Stimulated activated CD8-positive, alpha-beta memory T cell treated with anti-CD3 and anti-CD28 coated beads, Interleukin-7, amount 100 ng/mL, for 4 hours (primary cell): ENCODE results near the gene MAPK8.

Experiments used
- DNase-seq, 2 donors: peaks; one replicate each; pipeline ENCODE4 v3.0.0-alpha.2; 2020; ENCODE audit warnings: low read depth in 2 of 2

MAPK8 gene

DNA sequence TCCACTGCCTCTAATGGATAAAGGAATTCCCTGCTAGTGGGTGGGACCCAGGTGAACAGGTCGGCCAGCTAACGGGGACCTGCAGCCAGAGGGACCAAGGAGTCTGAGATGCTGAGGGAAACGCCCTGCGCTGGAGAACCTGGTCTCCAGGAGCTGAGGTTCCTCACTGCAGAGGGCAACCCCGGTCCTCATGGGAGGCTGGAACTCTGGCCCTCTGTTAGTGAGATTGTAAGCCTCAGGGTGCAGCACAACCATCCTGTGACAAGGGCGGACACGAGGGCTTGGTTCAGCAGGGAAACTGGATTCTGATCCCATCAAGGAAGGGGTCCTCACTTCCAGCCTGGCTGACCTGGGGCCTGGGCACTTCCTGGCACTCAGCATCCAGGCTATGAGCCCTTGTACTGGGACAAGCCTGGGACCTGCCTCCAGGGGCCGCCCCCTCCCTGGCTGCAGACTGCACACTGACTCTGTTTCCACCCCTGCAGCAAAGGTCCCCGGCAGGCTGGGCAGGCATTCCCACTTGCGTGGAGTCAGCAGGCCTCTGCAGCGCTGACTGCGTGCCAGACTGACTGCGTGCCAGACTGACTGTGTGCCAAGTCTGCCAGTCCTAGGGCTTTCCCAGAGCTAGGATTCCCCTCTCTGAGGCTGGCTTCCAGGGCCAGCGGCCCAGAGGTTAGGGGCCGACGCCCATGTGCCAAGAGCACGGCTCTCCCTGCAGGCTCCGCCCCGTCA is 143.2 kb downstream of the MAPK8 start:
- no peak for DNase-seq

DNA sequence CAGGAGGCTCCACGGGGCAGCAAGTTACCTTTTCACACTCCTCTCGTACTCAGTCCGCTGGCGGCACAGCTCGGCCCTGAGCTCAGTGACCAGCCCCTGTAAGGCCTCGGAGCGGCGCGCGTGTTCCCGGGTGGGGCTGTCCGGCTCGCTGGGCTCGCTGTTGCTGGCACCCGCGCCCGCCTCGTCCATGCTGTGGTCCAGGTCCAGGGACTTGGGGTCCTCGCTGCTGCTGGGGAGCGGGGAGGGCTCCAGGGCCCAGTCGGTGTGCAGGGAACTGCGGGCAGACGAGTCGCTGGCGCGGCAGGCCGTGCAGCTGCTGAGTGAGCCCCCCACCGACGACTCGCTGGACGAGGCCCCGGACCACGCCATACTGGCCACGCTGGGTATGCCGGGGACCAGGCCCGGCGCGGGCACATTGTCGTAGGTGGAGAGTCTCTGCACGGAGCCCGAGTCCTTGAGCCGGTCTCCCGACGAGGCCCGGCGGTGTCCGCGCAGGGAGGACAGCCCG is 143.8 kb downstream of the MAPK8 start:
- DNase-seq: no peak

DNA sequence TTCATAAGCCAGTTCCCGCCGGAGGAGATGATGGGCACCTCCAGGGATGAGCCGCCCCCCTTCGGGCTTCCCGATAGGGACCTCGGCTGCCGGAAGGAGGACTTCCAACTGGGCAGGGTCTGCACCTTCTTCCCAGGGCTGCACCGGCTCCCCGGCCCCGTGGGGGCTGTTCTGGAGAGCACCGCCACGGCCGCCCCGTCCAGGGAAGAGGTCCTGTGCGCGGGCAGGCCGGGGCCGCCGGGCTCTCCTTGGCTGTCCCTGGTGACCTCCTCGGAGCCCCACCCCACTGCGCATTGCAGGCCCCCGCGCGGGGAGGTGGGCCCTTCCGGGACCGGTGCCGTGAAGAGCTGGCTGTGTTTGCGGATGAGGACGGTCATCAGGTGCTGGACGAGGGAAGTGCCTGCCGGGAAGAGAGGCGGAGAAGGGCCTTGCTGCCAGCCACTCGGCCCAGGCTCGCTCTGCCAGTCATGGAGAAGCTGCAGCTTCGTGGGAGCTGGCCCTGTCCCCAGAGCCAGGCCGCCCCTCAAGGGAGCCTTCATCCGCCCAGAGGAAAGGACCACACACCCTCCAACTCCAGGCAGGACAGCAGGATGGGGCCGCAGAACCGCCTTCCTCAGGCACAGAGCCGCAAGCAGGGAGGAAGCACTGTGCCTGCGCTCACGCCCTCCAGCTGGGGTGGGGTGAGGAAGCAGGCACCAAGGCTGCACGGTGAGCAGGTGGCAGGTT is 144.4 kb downstream of the MAPK8 start:
- DNase-seq: no peak

DNA sequence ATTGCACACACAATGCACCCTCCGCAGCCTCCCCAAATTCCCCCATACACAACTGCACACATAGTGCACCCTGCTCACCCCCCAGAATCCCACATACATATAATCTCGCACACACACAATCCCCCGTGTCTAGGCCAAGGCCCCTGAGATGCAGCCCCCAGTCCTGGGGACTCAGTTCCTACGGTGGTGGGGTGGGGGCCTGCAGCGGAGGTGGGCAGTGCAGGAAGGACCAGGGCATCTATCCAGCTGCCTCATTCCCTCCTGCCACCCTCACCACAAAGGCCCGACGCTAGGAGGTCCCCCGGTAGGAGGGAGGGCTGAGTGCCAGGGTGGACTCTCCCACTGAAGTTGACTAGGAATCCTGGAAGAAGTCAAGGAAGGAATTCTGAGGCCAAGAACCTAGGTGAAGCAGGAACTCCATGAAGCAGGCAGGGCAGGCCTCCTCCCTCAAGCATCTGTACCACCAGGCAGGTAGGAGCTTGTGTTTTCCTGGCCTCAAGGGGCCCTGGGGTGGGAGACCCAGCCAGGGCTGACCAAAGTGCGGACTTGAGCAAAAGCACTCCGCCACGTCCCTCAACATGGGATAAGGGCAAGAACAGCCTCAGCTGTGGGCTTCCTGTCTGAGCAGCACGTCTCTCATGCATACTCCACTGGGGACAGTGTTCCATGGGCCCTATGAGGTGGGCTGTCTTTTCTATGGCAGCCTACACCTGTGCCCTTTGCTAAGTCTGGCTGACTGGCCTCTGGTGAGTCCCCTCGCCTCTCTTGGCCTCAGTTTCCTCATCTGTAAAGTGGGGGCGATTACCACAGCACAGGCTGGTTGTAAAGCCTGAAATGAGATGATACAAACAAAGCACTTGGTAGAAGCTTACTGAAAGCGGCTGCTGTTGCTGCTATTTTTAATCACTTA is 145.7 kb downstream of the MAPK8 start:
- no peak for DNase-seq

DNA sequence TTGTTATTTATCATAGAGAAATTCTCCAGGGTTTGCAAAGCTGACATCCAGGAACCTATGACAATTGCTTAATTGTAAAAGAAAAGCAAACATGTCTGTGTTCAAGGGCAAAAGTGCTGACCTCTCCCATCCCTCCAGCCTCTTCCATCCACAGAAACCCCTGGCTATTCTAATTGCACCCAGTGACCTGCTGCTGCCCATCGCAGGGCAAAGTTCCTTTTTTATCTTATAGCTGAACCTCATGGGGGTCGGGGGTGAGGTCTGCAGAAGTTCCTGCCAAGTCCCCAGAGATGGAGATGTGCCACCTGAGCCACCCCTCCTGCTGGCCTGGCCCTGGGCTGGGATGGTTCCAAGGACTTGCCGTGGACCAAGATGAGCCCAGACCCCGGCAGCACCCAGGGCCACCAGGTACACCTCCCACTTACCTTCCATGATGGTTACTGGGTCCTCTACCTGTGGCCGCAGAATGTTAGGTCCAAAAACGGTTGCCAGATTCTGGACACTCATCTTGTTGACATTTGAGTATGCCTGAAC is 146.5 kb downstream of the MAPK8 start:
- DNase-seq: no peak

- DNase-seq: no peak
Observed at GRCh38 chr10:48453451-48454301, 147.2 kb downstream of the MAPK8 start.

DNA sequence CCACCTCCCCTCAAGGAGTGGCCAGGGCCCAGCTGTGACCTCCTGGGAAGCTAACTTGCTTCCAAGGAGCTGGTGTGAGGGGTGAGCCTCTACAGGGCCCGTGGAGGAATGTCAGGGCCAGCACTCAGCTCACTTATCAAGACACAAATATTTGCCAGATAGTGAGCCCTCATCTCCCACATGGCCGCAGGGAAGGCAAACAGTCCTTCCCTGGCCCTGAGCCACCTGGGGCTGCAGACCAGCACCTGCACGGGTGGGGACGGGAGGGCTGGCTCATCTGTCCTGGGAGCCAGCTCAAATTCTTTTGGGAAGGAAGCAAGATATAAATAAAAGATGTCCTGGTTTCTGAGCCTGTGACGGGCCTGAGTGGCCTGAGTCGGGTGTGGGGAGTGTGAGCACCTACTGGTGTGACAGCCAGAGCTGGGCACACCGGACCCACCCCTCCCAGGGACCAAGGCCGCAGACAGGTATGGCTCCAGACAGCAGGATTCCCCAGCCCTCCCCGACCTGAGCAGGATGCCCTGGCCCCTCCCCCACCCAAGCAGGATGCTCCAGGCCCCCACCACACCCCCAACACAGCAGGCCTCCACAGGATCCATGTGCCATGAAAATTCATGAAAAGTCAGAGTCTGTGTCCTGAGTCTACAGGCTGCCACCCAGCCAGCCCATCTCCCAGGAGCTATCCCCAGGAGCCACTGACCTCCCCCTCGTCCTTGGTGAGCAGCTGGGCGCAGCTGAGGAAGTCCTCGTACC is 148.0 kb downstream of the MAPK8 start:
- no peak for DNase-seq

GRCh38 chr10:48455055-48455391 is 148.5 kb downstream of the MAPK8 start:
- no peak for DNase-seq

GRCh38 chr10:48455392-48456151 is 149.1 kb downstream of the MAPK8 start:
- no peak for DNase-seq

DNA sequence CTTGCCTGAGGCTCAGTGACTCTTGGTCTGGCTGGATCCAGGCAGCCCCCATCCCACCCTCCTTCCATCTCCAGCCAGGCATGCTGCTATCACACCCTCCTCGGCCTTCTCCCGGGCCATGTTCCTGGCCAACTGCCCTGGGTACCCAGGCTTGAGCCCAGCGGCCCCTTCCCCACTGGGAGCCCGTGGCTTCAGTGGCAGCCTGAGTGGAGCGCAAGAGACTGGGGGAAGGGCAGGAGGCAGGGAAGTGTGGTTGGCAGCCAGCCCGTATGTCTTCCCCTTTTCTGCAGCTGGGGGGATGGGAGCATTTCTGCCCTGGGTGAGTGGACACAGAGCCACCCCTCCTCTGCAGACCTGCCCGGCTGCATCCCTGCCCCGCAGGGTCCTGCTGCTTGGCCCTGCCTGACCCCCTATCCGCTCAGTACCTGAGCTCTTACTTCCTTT is 149.9 kb downstream of the MAPK8 start:
- no peak for DNase-seq

DNA sequence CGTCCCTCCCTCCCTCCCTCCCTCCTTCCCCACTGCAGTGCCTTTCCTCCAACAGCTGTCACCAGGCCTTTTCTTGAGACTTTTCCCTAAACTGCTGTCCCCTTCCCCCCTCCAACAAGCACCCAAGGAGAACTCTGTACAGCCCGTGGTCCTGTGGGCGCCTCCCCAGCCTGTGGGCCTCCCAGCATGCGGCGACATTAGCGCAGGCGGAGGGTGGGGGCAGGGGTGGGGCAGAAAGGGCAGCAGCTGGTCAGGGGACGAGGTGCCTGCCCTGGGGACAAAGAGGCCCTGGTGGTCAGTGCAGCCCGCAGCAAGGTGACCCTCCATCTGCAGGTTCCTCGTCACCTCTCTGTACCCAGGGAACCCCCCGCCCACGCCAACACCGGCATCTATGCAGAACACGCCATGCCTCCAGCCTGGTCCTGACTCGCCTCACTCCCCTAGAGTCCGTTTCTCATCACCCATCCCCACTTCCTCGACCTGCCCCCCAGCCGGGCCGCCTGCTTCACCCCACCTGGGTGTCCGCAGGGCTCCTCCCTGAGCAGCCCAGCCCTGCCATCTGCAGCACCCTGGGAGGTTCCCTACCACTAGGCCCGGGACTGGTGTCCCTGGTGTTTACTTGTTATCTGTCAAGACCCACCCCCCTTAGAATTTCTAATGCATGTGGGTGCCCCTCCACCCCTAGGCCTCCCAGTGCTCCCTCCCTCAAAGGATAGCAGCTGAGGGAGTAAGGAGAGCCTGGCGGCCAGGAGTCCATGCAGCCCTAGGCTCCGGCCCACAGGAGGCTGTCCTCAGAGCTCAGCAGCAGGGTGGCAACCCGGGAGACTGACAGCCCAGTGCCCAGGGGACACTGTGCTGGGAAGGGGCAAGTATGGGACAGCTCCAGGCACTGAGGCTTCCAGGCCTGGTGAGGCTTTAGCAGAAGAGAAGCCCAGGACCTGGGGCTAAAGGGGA is 150.6 kb downstream of the MAPK8 start:
- no peak for DNase-seq

GRCh38 chr10:48457949-48458661 is 151.6 kb downstream of the MAPK8 start:
- no peak for DNase-seq

DNA sequence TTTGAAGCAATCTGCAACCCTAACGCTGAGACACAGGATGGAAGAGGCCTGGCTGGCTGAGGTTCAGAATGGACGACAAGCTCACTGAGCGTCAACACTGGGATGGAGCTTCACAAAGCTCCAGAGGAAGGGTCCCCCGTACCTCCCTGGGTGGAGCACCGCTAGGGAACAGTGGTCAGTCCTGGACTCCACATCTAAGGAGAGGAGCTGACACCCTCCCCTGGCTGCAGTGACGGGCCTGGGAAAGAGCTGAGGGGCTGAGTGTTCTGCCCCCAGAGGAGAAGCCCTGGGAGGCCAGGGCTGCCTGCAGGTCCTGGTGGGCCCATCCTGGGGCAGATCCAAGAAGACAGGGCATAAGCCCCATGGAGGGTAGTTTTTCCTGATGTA is 152.2 kb downstream of the MAPK8 start:
- no peak for DNase-seq

DNA sequence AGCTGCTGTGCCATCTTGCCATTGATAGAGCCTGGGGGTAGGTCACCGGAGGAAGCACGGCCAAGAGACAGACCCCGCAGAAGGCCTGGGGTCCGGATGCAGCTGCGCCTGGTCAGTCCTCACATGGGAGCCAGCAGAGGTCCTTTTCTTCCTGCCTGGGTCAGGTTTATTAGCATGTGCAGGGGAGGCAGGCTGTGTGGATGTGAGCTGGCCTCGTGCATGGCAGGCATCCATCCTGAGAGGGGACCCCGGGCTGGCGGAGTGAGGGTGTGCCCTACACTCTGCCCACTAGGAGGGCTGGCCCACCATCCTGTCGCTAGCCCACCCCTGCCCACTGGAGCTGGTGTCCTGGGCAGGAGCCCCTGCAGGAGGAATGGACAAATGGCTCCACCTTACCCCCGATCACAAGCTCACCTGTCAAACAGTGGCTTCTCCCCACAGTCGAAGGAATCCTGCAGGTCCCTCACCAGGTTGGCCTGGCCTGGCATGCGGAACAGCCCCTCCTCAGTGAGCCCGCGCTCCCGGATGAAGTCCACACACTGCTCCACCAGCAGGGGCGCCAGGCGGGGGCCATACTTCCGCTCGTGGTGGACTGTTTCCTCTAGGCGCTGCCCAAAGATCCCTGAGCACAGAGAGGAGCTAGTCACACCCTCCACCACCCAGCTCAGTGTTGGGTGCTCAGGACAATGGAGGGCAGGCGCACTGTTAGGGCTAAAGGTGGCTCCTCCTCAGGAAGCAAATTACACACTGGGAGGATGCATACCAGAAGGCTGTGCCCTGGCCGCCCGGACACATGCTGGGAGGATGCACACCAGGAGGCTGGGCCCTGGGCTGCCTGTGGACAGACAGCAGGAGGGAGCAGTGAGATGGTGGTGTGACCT is 153.0 kb downstream of the MAPK8 start:
- no peak for DNase-seq

DNA sequence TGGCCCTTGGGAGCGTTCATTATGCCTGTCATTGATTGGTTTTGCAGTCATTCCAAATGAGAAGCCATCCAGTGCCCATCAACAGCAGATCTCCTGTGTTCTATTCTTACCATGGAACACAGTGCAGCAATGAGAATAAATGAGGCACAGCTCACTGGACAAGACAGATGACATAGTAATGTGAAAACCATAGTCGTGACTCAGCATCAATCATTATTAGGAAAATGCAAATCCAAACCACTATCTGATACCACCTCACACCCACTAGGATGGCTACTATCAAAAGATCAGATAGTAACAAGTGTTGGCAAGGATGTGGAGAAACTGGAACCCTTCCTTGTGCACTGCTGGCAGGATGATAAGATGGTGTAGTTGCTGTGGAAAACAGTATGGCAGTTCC is 153.7 kb downstream of the MAPK8 start:
- no peak for DNase-seq

DNA sequence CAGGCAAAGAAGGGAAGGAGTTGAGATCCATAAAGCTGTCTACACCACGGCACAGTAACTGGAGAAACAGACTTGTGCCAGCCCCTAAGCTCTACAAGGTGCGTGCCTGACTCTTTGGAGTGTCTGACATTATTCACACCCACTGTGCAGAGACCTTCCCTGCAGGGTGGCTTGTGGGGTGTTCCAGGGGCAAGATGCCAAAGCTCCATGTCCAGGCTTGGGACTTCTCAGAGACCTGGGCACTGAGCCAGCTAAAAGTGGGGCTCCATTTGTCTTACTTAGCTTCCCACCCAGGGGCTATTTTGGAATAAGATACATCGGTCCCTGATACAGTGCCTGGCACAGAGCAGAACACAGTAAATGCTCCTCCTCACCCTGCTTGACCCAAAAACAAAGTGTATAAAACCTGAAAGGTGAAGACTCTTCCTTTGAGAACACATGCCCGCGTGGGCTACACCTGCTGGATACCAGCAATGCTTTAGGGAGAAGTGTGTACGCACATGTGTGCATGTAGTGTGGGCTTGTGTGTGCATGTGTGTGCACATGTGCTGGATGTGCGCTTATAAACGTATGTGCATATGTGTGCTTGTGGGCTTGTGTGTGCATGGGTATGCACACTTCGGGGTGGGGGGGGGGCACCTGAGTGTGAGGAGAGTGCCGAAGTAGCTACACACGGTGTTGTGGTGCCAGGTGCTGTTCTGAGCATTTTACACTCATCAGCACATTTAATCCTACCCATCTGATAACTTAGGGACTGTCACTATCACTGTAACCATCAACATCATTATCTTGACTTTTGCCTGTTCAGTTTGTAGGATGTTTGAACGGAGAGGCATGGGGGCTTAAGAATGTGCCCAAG is 155.4 kb downstream of the MAPK8 start:
- no peak for DNase-seq
